WTC11 (cell line): ENCODE results near the gene TSPAN18. TPM values are rescaled to one million over a fixed set of nuclear protein-coding genes. Genes with fewer than 3 reads are reported as not detected.

Experiments
- ATAC-seq: fragments of 200-7000 bp; cut with Tn5 transposase; 2 replicates; pipeline ENCODE4 v1.10.0; 2021; ENCODE audit warnings: mild to moderate bottlenecking, moderate library complexity
- CTCF ChIA-PET: fragments of 300-600 bp; sonication (Branson Sonifier 250); formaldehyde crosslinking; loops from one replicate; lab custom pipeline; 2021; ENCODE audit warnings: antibody characterized with exemption; lab: Charles Lee
- POLR2A ChIA-PET: fragments of 350-600 bp; sonication (Branson Sonifier 250); formaldehyde crosslinking; loops from one replicate; lab custom pipeline; 2021; ENCODE audit warnings: antibody characterized with exemption; lab: Charles Lee
- DNase-seq: peaks from one replicate; pipeline ENCODE4 v3.0.0; 2021; ENCODE audit warnings: low spot score
- H3K27ac Mint-ChIP-seq: 2 replicates; pipeline ENCODE4 v1.8.0; 2021; ENCODE audit warnings: mixed read lengths
- H3K27me3 Mint-ChIP-seq: 2 replicates; pipeline ENCODE4 v1.8.0; 2021; ENCODE audit warnings: low read depth, mild to moderate bottlenecking, moderate library complexity, mixed read lengths
- H3K36me3 Mint-ChIP-seq: 2 replicates; pipeline ENCODE4 v1.8.0; 2021; ENCODE audit warnings: mixed read lengths
- H3K4me1 Mint-ChIP-seq: 2 replicates; pipeline ENCODE4 v1.8.0; 2022; ENCODE audit warnings: mixed read lengths
- H3K4me3 Mint-ChIP-seq: 2 replicates; pipeline ENCODE4 v1.8.0; 2021; ENCODE audit warnings: mild to moderate bottlenecking, moderate library complexity, mixed read lengths
- H3K9me3 Mint-ChIP-seq: 2 replicates; pipeline ENCODE4 v1.8.0; 2021; ENCODE audit warnings: mixed read lengths
- CTCF ChIP-seq: fragments of 200-600 bp; IDR thresholded peaks from 2 replicates; pipeline ENCODE4 v1.8.0; 2022; ENCODE audit warnings: antibody characterized with exemption
- GABPB1 ChIP-seq: sonication (generic); formaldehyde crosslinking; IDR thresholded peaks from 2 replicates; pipeline ENCODE4 v1.8.1; 2023; ENCODE audit warnings: mild to moderate bottlenecking, missing genetic modification reagents
- GTF2I ChIP-seq: fragments of 250-450 bp; sonication (Bioruptor Pico); conservative IDR thresholded peaks from 2 replicates; pipeline ENCODE4 v1.4.0; 2021; ENCODE audit warnings: mild to moderate bottlenecking
- KAT7 ChIP-seq: sonication (generic); formaldehyde crosslinking; IDR thresholded peaks from 2 replicates; pipeline ENCODE4 v1.8.1; 2023; ENCODE audit warnings: missing genetic modification reagents, mild to moderate bottlenecking, borderline replicate concordance
- NFYB ChIP-seq: sonication (generic); formaldehyde crosslinking; conservative IDR thresholded peaks from 2 replicates; pipeline ENCODE4 v1.8.0; 2022; ENCODE audit warnings: low read depth, missing genetic modification reagents
- NR1H2 ChIP-seq: sonication (generic); formaldehyde crosslinking; IDR thresholded peaks from 2 replicates; pipeline ENCODE4 v1.9.0; 2021; ENCODE audit warnings: mild to moderate bottlenecking, moderate library complexity, missing genetic modification reagents
- PRRX2 ChIP-seq: fragments of 250-450 bp; sonication (Bioruptor Pico); IDR thresholded peaks from 2 replicates; pipeline ENCODE4 v1.8.0; 2021; ENCODE audit warnings: mild to moderate bottlenecking
- ZBTB43 ChIP-seq: sonication (generic); formaldehyde crosslinking; IDR thresholded peaks from 2 replicates; pipeline ENCODE4 v1.8.1; 2023; ENCODE audit warnings: mild to moderate bottlenecking, missing genetic modification reagents
- ZNF263 ChIP-seq: sonication (generic); formaldehyde crosslinking; IDR thresholded peaks from 2 replicates; pipeline ENCODE4 v1.8.1; 2022; ENCODE audit warnings: low read depth, mild to moderate bottlenecking, moderate library complexity, missing genetic modification reagents
- ZNF423 ChIP-seq: fragments of 250-450 bp; sonication (Bioruptor Pico); IDR thresholded peaks from 2 replicates; pipeline ENCODE4 v2.1.2; 2022; ENCODE audit warnings: mild to moderate bottlenecking, moderate library complexity
- total RNA-seq: library from RNA; stranded (reverse); gene quantifications from 3 replicates; pipeline ENCODE4 v1.2.3, GENCODE V29; 2021
- TF ChIP-seq, protein P1 (sequence below): sonication (generic); formaldehyde crosslinking; IDR thresholded peaks from 2 replicates; pipeline ENCODE4 v1.8.1; 2023; ENCODE audit warnings: mild to moderate bottlenecking, missing genetic modification reagents, borderline replicate concordance
- TF ChIP-seq, protein P2 (sequence below): sonication (generic); formaldehyde crosslinking; IDR thresholded peaks from 2 replicates; pipeline ENCODE4 v1.8.0; 2023; ENCODE audit warnings: mild to moderate bottlenecking, missing genetic modification reagents

TSPAN18 gene
- total RNA-seq, 1 experiment from 2014 or later = 44.7 TPM

DNA sequence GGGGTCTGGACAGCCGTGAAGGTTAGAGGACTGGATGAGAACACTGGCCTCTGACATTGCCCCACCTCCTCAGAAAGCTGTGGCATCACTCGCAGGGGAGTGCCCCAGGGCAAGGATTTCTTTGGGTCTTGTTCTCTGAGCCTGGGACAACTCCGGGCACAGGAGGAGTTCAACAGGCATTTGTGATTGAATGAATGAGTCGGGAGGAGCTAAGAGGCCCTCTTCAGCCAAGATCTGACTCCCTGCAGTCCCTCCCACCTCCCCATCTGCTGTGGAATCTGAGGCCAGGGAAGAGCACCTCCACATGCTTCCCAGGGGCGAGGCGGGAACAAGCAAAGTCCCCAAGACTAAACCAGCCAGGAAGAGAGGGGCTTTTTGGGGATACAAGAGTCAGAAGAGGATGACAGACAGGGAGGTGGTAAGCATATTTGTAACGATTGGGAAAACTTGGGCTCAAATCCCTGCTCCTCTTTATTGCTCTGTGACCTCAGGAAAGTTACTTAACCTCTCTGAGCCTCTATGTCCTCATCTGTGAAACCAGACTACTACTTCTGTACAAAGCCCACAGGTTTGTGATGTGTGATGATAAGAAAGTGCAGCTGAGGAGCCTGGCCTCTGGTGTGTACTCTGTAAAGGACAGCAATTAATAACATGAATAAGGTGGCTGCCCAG lies 217.6 kb downstream of the TSPAN18 start:
- ATAC-seq (peak; percentile 71), DNase-seq (no peak)
- POLR2A ChIA-PET = interaction anchor here (0.6 to 1.4 kb wide), 2 partner anchors 13 to 16 kb away, joined by 3 read pairs; no protein-coding TSS in a partner anchor
- peaks cover 5% of the 10 kb centered on the region for H3K36me3 Mint-ChIP-seq
- H3K4me1 Mint-ChIP-seq = peaks cover 57% of the 10 kb centered on the region
- peak overlapping the region; percentile 26 for H3K4me3 Mint-ChIP-seq
- H3K9me3 Mint-ChIP-seq = peaks cover 4% of the 10 kb centered on the region
- TF ChIP-seq, protein P1, sequence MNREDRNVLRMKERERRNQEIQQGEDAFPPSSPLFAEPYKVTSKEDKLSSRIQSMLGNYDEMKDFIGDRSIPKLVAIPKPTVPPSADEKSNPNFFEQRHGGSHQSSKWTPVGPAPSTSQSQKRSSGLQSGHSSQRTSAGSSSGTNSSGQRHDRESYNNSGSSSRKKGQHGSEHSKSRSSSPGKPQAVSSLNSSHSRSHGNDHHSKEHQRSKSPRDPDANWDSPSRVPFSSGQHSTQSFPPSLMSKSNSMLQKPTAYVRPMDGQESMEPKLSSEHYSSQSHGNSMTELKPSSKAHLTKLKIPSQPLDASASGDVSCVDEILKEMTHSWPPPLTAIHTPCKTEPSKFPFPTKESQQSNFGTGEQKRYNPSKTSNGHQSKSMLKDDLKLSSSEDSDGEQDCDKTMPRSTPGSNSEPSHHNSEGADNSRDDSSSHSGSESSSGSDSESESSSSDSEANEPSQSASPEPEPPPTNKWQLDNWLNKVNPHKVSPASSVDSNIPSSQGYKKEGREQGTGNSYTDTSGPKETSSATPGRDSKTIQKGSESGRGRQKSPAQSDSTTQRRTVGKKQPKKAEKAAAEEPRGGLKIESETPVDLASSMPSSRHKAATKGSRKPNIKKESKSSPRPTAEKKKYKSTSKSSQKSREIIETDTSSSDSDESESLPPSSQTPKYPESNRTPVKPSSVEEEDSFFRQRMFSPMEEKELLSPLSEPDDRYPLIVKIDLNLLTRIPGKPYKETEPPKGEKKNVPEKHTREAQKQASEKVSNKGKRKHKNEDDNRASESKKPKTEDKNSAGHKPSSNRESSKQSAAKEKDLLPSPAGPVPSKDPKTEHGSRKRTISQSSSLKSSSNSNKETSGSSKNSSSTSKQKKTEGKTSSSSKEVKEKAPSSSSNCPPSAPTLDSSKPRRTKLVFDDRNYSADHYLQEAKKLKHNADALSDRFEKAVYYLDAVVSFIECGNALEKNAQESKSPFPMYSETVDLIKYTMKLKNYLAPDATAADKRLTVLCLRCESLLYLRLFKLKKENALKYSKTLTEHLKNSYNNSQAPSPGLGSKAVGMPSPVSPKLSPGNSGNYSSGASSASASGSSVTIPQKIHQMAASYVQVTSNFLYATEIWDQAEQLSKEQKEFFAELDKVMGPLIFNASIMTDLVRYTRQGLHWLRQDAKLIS (CRISPR knock-in tag) = no peak
- TF ChIP-seq ZBTB43 (no peak), GTF2I (CRISPR knock-in tag) (peak; percentile 87), ZNF263 (peak; percentile 62; the same call in 1 of the 2 replicates), GABPB1 (CRISPR knock-in tag) (no peak), ZNF423 (CRISPR knock-in tag) (0 out of 2 replicates have a peak, but pooled peaks have one; percentile 15)
- CTCF ChIA-PET = interaction anchor here (0.9 to 6.5 kb wide), 14 partner anchors 7 to 289 kb away, joined by 3 to 70 read pairs (median 10); no protein-coding TSS in a partner anchor
- peak overlapping the region; percentile 71 for H3K27ac Mint-ChIP-seq
- H3K27me3 Mint-ChIP-seq = no peaks in the 10 kb centered on the region

DNA sequence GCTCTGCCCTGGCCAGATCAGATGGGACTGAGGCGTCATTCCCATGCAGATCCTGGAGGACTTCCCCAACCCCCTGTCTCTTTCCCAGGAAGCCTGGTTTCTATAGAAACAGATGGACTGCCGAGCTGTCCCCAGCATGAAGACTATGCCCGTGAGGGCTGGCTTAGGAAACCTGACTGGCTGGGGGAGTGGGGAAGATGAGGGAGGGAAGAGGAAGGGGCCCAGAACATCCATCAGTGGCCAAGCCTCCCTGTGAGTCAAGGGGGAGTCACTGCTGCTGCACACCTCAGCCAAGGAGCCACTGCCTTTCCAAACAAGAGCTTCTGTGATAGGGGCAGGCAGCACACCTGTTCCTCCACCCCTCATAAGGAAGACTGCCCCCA lies 218.1 kb downstream of the TSPAN18 start:
- POLR2A ChIA-PET = interaction anchor here (0.6 to 1.4 kb wide), 2 partner anchors 14 to 16 kb away, joined by 3 read pairs; no protein-coding TSS in a partner anchor

GRCh38 chr11:44945666-44946065 lies 218.9 kb downstream of the TSPAN18 start:
- ChIA-PET POLR2A (interaction anchor here (1.4 kb wide), 1 partner anchor 15 kb away, joined by 3 read pairs; no protein-coding TSS in a partner anchor), CTCF (interaction anchor here (0.7 to 6.5 kb wide), 17 partner anchors 9 to 306 kb away, joined by 3 to 70 read pairs (median 6); no protein-coding TSS in a partner anchor)
- Mint-ChIP-seq H3K27me3 (no peaks in the 10 kb centered on the region), H3K4me1 (peaks cover 57% of the 10 kb centered on the region), H3K9me3 (peaks cover 4% of the 10 kb centered on the region), H3K27ac (no peak overlapping the region), H3K4me3 (no peak overlapping the region), H3K36me3 (peaks cover 4% of the 10 kb centered on the region)
- no peak for ATAC-seq
- no peak for DNase-seq
- TF ChIP-seq, protein P1 (CRISPR knock-in tag) = no peak
- TF ChIP-seq, protein P2, sequence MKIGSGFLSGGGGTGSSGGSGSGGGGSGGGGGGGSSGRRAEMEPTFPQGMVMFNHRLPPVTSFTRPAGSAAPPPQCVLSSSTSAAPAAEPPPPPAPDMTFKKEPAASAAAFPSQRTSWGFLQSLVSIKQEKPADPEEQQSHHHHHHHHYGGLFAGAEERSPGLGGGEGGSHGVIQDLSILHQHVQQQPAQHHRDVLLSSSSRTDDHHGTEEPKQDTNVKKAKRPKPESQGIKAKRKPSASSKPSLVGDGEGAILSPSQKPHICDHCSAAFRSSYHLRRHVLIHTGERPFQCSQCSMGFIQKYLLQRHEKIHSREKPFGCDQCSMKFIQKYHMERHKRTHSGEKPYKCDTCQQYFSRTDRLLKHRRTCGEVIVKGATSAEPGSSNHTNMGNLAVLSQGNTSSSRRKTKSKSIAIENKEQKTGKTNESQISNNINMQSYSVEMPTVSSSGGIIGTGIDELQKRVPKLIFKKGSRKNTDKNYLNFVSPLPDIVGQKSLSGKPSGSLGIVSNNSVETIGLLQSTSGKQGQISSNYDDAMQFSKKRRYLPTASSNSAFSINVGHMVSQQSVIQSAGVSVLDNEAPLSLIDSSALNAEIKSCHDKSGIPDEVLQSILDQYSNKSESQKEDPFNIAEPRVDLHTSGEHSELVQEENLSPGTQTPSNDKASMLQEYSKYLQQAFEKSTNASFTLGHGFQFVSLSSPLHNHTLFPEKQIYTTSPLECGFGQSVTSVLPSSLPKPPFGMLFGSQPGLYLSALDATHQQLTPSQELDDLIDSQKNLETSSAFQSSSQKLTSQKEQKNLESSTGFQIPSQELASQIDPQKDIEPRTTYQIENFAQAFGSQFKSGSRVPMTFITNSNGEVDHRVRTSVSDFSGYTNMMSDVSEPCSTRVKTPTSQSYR (CRISPR knock-in tag) = no peak
- no peak for TF ChIP-seq PRRX2

More for the DNA sequence above, 218.1 kb downstream of the TSPAN18 start:
- H3K9me3 Mint-ChIP-seq = peaks cover 4% of the 10 kb centered on the region
- ATAC-seq = peak; percentile 7; the same call in 1 of the 2 replicates
- no peaks in the 10 kb centered on the region for H3K27me3 Mint-ChIP-seq
- CTCF ChIA-PET = interaction anchor here (1.1 to 6.5 kb wide), 16 partner anchors 8 to 307 kb away, joined by 3 to 70 read pairs (median 8); no protein-coding TSS in a partner anchor
- TF ChIP-seq KAT7 (CRISPR knock-in tag) (0 out of 2 replicates have a peak, but pooled peaks have one; percentile 43), CTCF (no peak), NR1H2 (no peak), NFYB (CRISPR knock-in tag) (no peak)
- TF ChIP-seq, all 79 proteins: peak for 1
- Mint-ChIP-seq H3K36me3 (peaks cover 5% of the 10 kb centered on the region), H3K4me3 (no peak overlapping the region), H3K27ac (peak overlapping the region; percentile 71; the same call in 1 of the 2 replicates), H3K4me1 (peaks cover 57% of the 10 kb centered on the region)
- no peak for DNase-seq
